HUDEP-2 (cell line): ENCODE measurements around the gene DMKN.
"Not testable (repeated sequence)": the region's sequence is repeated elsewhere in the genome, so short reads cannot be mapped to it uniquely, and the experiment has no call there.

Experiments used
- DNase-seq, 76 experiments: peaks; one replicate each; lab custom pipeline; 2025; ENCODE audit not compliant: unreplicated experiment in 76 of 76; lab: John Stamatoyannopoulos, UW

Gene DMKN

DNA sequence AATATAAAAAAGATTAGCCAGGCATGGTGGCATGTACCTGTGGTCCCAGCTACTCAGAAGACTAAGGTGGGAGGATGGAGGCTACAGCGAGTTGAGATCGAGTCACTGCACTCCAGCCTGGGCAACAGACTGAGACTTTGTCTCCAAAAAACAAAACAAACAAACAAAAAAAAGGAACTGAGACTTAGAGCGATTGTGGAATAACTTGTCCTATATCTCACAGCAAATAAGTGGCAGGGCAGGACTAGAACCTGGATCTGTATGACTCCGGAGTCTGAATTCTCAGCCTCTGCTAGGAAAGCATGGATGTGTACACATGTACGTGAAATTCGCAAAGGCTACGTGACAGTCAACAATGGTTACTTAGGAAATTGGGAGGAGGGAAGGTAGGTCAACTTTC, 43.3 kb downstream of the DMKN start:
- no peak for DNase-seq

DNA sequence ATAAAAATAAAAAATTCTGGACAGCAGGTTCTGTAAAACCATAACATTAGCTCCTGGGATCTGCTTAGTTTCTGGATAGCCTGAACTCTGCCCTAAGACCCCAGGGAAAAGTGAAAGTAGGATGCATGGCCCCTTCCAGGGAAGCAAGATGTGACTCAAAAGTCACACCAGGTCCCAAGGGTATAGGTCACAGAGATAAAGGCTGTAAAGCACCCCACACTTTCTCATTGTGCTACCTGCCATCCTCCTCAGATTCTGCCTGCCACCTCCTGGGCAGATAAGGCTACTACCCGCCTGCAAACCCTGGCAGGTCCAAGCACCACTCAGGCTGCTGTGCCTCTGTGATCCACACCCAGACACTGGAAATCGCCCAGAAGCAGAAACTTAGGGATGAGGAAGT, 44.8 kb downstream of the DMKN start:
- DNase-seq, result peak in 68 of 76 experiments; percentile 7 to 84 (median 60)

DNA sequence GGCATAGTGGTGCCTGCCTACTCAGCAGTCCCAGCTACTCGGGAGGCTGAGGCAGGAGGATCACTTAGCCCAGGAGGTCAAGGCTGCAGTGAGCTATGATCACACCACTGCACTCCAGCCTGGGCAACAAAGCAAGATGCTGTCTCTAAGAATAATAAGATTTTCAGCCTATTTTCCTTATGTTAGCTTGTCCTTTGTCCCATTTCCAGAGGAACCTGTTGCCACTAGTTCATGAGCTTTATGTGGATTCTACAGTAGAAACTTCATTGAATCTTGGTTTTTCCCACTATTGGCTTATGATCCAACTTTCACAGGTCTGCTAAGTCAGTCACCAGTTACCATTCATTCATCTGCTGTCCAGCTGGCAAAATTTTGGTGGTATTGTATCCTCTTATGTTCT, 47.2 kb downstream of the DMKN start:
- no peak for DNase-seq

DNA sequence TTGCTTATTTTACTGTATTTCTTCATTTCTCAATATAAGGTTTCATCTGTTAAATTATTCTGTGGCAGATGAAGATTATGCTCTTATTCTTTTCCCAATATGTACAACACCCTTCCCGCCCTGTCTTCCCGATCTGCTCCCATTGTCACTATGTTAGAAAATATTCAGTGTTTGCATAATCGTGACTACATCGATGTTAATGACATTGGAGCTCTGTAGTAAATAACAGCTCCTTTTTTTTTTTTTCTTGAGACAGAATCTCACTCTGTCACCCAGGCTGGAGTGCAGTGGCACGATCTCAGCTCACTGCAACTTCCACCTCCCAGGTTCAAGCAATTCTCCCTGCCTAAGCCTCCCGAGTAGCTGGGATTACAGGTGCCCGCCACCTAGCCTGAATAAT, 50.5 kb downstream of the DMKN start:
- not testable (repeated sequence) for DNase-seq

DNA sequence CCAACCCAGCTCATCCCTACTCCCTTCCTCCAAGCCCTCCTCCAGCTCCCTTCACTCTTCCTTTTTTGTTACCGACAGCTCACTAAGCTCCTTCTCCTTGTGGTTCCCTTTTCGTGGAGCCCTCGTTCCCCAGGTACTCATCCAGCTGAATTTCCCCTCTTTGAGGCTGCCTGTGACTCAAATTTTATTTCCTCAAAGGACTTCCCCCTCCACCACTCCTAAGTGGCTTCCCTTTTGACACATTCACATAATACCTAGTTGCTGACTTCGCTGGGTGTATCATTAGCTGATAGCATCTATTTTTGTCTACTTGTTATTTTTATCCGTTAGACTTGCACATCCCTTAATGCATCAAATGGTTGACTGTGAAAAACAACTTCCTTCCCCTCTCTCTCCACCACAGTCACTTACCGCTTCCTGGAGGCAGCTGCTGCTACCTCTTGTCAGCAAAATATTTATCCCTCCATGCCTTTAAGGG, 50.9 kb downstream of the DMKN start:
- peak in 1 of 76 experiments; percentile 13 for DNase-seq

DNA sequence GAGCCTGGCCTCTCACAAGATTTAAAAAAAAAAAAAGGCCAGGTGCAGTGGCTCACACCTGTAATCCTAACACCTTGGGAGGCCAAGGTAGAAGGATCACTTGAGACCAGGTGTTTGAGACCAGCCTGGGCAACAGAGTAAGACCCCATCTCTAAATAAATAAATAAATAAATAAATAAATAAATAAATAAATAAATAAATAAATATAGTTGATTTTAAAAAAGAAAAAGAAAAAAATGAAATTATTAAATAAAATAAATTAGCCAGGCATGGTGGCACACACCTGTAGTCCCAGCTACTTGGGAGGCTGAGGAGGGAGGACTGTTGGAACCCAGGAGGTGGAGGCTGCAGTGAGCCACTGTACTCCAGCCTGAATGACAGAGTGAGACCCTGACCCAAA, 51.7 kb downstream of the DMKN start:
- not testable (repeated sequence) for DNase-seq

DNA sequence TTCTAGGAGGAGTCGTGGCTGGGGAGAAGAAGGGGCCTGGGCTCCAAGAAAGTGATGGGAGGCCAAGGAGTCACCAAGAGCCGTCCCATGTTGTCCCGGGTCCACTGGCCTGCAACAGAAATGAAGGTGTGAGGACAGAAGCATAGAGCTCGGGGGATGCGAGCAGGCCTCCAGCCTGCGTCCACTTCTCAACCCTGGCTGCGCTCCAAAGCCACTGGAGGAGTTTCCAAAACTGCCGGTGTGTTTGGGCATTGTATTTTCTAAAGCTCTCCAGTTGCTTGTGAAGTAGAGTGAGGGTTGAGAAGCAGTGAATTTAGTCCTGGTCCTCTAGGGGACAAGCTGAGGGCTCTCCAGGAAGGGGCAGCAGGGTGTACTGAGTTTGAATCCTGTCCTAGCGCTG, 52.4 kb downstream of the DMKN start:
- DNase-seq, result no peak

DNA sequence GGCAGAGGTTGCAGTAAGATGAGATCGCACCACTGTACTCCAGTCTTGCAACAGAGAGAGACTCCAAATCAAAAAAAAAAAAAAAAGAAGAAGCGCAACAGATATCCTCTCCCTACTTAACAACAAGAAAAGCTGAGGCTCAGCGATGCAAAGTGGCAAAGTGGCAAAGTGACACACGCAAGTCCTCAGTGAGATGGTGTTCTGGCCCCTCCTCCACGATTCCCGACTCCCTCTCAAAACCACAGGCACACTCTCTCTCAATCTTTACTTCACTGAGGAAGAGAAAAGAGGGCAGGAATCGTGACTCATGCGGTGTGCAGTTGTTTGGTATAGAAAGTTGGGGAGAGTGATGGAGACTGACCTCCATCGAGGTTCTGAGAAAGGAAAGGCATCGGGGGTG, 52.8 kb downstream of the DMKN start:
- DNase-seq, result no peak

DNA sequence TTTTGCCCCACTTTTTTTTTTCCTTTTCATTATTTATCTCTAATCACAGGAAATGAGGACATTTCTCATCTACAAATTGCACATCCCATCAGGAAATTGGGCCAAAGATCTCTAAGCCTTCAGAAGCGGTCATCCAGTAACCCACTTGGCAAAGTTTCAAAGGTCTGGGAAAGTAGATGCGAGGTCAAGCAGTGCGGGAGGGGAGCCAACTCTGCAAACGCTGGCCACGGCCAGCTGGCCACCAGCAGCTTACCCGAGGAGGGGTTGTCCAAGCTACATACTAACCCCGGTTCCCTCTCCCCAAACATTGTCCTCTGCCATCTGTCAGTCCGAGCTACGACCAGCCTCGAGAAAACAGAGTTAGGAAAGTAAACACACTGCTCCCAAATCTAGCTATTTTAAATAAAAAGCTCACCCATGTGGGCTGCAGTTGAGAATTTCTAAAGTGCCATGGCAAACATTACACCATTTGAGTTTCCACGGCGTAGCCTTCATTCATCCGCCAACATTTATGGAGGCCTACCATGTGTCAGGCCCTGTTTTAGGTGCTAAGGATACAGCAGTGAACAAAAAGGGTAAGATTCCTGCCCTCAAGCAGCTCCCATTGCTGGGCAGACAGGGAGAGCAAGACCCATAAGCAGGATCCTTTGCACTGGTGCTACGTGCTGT, 53.9 kb downstream of the DMKN start:
- DNase-seq, result no peak

DNA sequence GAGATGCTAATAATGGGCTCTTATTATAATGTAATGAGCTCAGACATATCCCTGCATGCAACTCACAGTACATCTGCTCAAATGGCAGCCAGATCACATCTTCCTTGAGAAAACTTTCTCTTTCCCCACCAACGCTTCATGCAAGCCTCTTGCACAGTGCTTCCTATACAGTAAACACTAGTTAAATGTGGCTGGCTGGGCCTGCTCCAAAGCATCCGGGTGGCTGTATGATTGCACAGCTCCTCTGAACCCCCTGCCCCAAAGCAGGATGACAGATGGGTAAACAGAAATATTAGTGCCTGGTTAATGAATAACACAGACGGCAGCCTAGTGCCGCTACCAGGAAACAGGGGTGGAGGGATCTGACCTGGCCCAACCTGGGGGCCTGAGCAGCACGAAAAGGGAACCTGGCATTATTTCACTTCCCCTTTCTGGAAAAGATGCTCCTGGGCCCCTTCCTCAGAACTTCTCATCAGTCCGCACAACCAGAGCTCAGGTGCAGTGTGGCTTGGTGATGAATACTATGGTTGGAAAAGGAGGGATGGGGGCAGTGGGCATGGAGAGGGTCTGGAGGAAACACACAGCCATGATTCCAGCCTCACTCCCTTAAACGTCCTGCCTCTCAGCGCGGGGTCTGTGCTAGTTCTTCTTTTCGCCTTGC, 54.6 kb downstream of the DMKN start:
- no peak for DNase-seq

DNA sequence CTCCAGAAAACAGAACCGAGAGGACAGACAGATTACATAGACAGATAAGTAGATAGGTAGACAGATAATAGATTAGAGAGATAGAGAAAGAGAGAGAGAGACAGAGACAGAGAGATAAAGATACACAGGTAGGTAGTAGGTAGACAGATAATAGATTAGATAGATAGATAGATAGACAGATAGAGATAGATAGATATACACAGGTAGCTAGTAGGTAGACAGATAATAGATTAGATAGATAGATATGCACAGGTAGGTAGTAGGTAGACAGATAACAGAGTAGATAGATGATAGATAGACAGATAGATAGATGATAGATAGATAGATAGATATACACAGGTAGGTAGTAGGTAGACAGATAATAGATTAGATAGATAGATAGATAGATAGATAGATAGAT, 55.3 kb downstream of the DMKN start:
- no peak for DNase-seq

DNA sequence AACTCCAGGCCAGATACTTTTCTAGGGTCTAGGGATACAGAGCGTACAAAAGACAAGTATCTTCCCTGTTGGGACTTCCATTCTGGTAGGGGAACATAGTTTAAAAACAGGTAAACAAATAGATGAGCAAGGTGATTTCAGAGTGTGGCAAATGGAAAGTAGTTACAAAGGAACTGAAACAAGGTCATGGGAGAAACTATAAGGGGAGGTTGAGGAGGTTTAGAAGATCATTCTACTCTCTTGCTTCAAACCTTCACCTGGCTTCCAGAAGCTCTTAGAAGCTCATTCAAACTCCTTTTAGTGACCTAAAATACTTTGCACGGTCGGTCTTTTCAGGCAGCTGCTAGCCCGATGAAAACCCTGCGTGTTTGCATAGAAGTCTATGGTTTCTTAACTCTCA, 56.3 kb downstream of the DMKN start:
- DNase-seq, result no peak

DNA sequence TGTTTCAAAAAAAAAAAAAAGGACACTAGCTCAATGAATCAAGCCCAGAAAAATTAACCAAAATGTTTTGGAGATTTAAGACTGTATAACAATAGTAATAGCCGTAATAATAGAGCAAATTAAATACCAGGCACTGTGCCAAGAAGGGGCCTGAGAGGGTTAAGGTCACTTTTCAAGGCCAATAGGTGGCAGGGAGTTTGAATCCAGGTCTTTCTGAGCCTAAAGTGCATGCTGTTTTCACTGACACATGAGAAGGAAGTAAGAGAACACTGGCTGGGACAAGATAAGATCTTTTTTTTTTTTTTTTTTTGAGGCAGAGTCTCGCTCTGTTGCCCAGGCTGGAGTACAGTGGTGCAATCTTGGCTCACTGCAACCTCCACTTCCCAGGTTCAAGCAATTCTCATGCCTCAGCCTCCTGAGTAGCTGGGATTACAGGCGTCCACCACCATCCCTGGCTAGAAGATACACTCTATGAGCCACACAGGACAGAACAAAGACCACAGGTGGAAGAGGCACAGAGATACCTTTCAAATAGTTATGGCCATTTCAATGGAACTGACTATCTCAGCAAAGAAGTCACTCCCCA, 57.7 kb downstream of the DMKN start:
- DNase-seq, result no peak

DNA sequence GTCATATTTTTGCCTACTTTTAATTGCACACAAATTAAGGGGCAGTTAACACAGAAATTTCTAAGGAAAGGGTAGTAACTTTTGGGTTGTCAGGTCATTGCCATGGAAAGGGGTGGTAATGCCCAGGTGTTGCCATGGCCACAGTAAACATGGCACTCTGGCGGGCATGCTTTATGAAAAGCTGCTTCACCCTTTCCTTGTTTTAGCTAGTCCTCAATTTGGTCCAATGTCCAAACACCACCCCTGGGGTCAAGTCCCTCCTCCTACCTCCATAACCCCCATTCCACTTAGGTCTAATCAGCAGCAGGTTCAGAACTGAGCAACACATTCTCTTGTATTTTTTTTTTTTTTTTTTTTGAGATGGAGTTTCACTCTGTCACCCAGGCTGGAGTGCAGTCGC, 58.8 kb downstream of the DMKN start:
- DNase-seq, result no peak

DNA sequence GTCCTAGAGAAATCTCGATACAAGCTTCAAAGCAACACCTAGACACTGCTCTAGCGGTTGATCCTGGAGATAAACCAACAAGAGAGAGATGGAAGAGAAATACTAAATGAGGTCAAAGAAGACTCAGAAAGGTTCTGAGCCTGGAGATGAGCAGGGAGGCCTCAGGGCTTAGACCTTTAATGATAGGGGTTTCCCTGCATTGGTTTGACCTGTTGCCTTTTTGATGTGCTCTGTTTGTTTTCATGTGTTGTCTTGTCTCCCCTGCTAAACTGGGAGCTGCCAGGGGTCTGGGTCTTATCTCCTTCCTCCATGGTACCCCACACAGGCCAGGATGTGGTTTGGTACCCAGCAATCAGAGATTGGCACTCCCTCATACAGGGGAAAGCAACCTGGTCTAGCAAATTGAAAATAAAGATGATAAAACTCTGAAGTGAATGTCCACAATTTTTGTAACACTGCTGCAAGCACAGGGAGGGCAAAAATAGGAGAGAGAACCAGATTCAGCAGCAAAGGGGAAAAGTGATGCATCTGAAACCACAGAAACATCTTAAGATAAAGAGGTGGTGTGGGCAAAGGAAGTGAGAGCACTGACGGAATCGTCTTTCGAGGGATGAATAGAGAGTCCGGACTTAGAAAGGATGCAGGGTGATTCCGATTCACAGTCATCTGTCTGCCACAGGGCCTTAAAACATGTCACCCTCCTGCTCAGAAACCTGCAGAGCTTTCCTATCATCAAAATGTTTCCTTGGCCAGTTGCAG, 61.9 kb downstream of the DMKN start:
- DNase-seq, result no peak

DNA sequence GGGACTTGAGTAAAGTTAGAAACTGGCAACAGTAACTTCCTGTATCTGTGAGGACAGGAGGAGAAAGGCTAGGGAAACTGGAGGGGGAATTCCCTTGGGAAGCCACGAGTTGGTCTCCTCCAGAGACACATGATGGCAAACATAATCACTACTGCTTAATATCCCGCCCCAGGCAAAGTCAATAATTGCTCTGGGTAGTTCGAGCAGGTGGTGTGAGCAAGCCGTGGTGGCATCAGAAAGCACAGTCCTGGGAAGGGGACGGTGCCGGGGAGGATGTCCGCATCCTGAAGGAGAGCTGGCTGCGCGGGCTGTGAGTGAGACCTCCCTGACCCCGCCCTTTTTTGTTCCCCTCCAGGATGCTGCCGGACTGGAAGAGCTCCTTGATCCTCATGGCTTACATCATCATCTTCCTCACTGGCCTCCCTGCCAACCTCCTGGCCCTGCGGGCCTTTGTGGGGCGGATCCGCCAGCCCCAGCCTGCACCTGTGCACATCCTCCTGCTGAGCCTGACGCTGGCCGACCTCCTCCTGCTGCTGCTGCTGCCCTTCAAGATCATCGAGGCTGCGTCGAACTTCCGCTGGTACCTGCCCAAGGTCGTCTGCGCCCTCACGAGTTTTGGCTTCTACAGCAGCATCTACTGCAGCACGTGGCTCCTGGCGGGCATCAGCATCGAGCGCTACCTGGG, 63.9 kb downstream of the DMKN start:
- no peak for DNase-seq

DNA sequence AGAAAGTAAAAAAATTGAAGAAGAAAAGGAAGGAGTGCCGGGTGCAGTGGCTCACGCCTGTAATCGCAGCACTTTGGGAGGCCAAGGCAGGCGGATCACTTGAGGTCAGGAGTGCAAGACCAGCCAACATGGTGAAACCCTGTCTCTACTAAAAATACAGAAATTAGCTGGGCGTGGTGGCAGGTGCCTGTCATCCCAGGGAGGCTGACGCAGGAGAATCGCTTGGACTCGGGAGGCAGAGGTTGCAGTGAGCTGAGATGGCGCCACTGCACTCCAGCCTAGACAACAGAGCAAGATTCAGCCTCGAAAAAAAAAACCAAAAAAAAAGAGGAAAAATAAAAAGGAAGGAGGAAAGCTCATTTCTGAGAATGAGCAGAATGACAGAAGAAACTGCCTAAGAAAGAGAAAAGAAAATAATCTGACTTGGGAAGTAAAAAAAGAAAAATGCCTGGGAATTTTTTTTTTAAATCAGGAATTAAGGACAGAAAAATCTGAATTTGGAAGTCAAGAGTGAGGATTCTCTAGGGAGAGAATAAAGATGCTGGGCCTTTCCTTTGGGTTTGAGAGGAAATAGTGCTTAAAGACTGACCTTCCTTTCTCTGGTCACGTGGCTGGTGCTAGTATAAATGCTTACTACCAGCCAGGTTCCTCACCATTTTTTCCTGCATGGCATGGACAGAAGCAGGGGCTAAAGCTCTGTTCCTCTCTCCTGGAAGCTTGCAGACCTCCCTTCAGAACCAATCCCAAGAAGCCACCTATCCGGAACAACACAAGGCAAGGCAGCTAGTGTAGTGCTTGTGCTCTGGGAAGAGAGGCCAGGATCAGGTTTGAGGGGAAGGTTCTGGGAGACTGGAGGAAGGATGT, 65.6 kb downstream of the DMKN start, which contains the start of gene FFAR2:
TSS of gene FFAR2 (plus strand) at position 652 of the 864 bp plus-strand sequence. CDS start 1,458 bp downstream, outside the sequence.
- DNase-seq, result no peak
